H9 (cell line): ENCODE data around the gene OPHN1. TPM values are rescaled to one million over a fixed set of nuclear protein-coding genes. Genes with fewer than 3 reads are reported as not detected.

Experiments
- DNase-seq: peaks from one replicate; pipeline ENCODE4 v3.0.0-alpha.2; 2017
- H2AFZ ChIP-seq: one replicate; pipeline ENCODE4 v1.6.1; 2013; ENCODE audit warnings: mild to moderate bottlenecking, low read length, control low read depth, moderate library complexity
- H2AK5ac ChIP-seq: 2 replicates; pipeline ENCODE4 v1.6.1; 2013; ENCODE audit warnings: low read length, control low read depth, mixed read lengths; ENCODE audit not compliant: insufficient read length
- H2BK120ac ChIP-seq: one replicate; pipeline ENCODE4 v1.6.1; 2013; ENCODE audit warnings: low read depth, mild to moderate bottlenecking, low read length, control low read depth, inconsistent platforms; ENCODE audit not compliant: poor library complexity, severe bottlenecking
- H2BK12ac ChIP-seq: 2 replicates; pipeline ENCODE4 v1.6.1; 2013; ENCODE audit warnings: low read length, control low read depth, mixed read lengths, low read depth; ENCODE audit not compliant: insufficient read length
- H2BK15ac ChIP-seq: 2 replicates; pipeline ENCODE4 v1.6.1; 2013; ENCODE audit warnings: low read depth, low read length, control low read depth
- H2BK20ac ChIP-seq: one replicate; pipeline ENCODE4 v1.6.1; 2013; ENCODE audit warnings: low read depth, mild to moderate bottlenecking, low read length, control low read depth, inconsistent platforms; ENCODE audit not compliant: poor library complexity, severe bottlenecking
- H2BK5ac ChIP-seq: 2 replicates; pipeline ENCODE4 v1.6.1; 2013; ENCODE audit warnings: low read length, control low read depth, mixed read lengths; ENCODE audit not compliant: insufficient read length
- H3K14ac ChIP-seq: 2 replicates; pipeline ENCODE4 v1.6.1; 2013; ENCODE audit warnings: low read length, control low read depth; ENCODE audit not compliant: insufficient read depth
- H3K18ac ChIP-seq: 2 replicates; pipeline ENCODE4 v1.6.1; 2013; ENCODE audit warnings: low read depth, mild to moderate bottlenecking, mixed read lengths, low read length, control low read depth; ENCODE audit not compliant: insufficient read length
- H3K23ac ChIP-seq: 2 replicates; pipeline ENCODE4 v1.6.1; 2013; ENCODE audit warnings: low read length, control low read depth, mixed read lengths, low read depth; ENCODE audit not compliant: insufficient read length
- H3K23me2 ChIP-seq: 2 replicates; pipeline ENCODE4 v1.6.1; 2013; ENCODE audit warnings: low read depth, mild to moderate bottlenecking, mixed read lengths, low read length, control low read depth; ENCODE audit not compliant: insufficient read length, poor library complexity, severe bottlenecking
- H3K27ac ChIP-seq: 2 replicates; pipeline ENCODE4 v1.5.1; 2013; ENCODE audit warnings: low read length, control low read depth, mixed read lengths, low read depth; ENCODE audit not compliant: insufficient read length
- H3K27me3 ChIP-seq: 2 replicates; pipeline ENCODE4 v1.6.1; 2013; ENCODE audit warnings: low read length, control low read depth, inconsistent platforms; ENCODE audit not compliant: insufficient read depth
- H3K4ac ChIP-seq: 2 replicates; pipeline ENCODE4 v1.6.1; 2013; ENCODE audit warnings: low read depth, mild to moderate bottlenecking, control low read depth, inconsistent platforms, low read length, moderate library complexity
- H3K4me1 ChIP-seq: 2 replicates; pipeline ENCODE4 v1.6.1; 2013; ENCODE audit warnings: low read length, control low read depth, inconsistent platforms; ENCODE audit not compliant: insufficient read depth
- H3K4me2 ChIP-seq: 2 replicates; pipeline ENCODE4 v1.6.1; 2013; ENCODE audit warnings: low read length, control low read depth, mixed read lengths; ENCODE audit not compliant: insufficient read length, insufficient read depth
- H3K56ac ChIP-seq: 2 replicates; pipeline ENCODE4 v1.6.1; 2013; ENCODE audit warnings: low read depth, mild to moderate bottlenecking, mixed read lengths, low read length, control low read depth; ENCODE audit not compliant: insufficient read length
- H3K79me1 ChIP-seq: 2 replicates; pipeline ENCODE4 v1.6.1; 2013; ENCODE audit warnings: low read depth, mild to moderate bottlenecking, moderate library complexity, low read length, control low read depth, inconsistent platforms; ENCODE audit not compliant: insufficient read depth, poor library complexity, severe bottlenecking
- H3K79me2 ChIP-seq: 2 replicates; pipeline ENCODE4 v1.6.1; 2013; ENCODE audit warnings: low read length, control low read depth, inconsistent platforms; ENCODE audit not compliant: insufficient read depth
- H3K9ac ChIP-seq: 2 replicates; pipeline ENCODE4 v1.6.1; 2013; ENCODE audit warnings: low read length, control low read depth, mixed read lengths; ENCODE audit not compliant: insufficient read length; ENCODE audit errors: extremely low read depth
- H3K9me3 ChIP-seq: one replicate; pipeline ENCODE4 v1.6.1; 2013; ENCODE audit warnings: low read depth, low read length, inconsistent platforms; ENCODE audit not compliant: control insufficient read depth
- H3T11ph ChIP-seq: one replicate; pipeline ENCODE4 v1.6.1; 2013; ENCODE audit warnings: mild to moderate bottlenecking, low read length, control low read depth, inconsistent platforms
- H4K20me1 ChIP-seq: one replicate; pipeline ENCODE4 v1.6.1; 2013; ENCODE audit not compliant: control insufficient read depth, insufficient read length, insufficient read depth
- H4K5ac ChIP-seq: 2 replicates; pipeline ENCODE4 v1.6.1; 2013; ENCODE audit warnings: low read depth, mild to moderate bottlenecking, mixed read lengths, low read length, control low read depth; ENCODE audit not compliant: insufficient read length
- H4K8ac ChIP-seq: replicated peaks from 2 replicates; pipeline ENCODE4 v1.6.1; 2013; ENCODE audit warnings: low read length, control low read depth, mixed read lengths, low read depth; ENCODE audit not compliant: insufficient read length
- H4K91ac ChIP-seq: 2 replicates; pipeline ENCODE4 v1.6.1; 2013; ENCODE audit warnings: low read depth, mild to moderate bottlenecking, moderate library complexity, mixed read lengths, low read length, control low read depth; ENCODE audit not compliant: insufficient read length
- H3K27ac Mint-ChIP-seq, 3 experiments: 2 replicates in 2 of 3; 3 replicates in 1 of 3; pipeline ENCODE4 v1.8.0; 2020 to 2021; ENCODE audit warnings: mixed read lengths in 3 of 3, mild to moderate bottlenecking in 1 of 3, moderate library complexity in 1 of 3
- H3K27me3 Mint-ChIP-seq: 2 replicates; pipeline ENCODE4 v1.8.0; 2021; ENCODE audit warnings: low read depth, mild to moderate bottlenecking, moderate library complexity, mixed read lengths
- H3K36me3 Mint-ChIP-seq, 3 experiments: 2 replicates in 2 of 3; 3 replicates in 1 of 3; pipeline ENCODE4 v1.8.0; 2020 to 2021; ENCODE audit warnings: low read depth in 3 of 3, mixed read lengths in 3 of 3; ENCODE audit not compliant: insufficient read depth in 1 of 3
- H3K4me1 Mint-ChIP-seq, 2 experiments: 2 replicates each; pipeline ENCODE4 v1.8.0; 2020; ENCODE audit warnings: mixed read lengths in 2 of 2
- H3K4me3 Mint-ChIP-seq, 2 experiments: 2 replicates in 1 of 2; 3 replicates in 1 of 2; pipeline ENCODE4 v1.8.0; 2020 to 2021; ENCODE audit warnings: mild to moderate bottlenecking in 2 of 2, mixed read lengths in 2 of 2, moderate library complexity in 1 of 2
- H3K9me3 Mint-ChIP-seq, 2 experiments: 2 replicates in 1 of 2; 3 replicates in 1 of 2; pipeline ENCODE4 v1.8.0; 2020; ENCODE audit warnings: mild to moderate bottlenecking in 2 of 2, mixed read lengths in 2 of 2, moderate library complexity in 1 of 2
- WGBS: extraction: QIAGEN DNeasy Blood & Tissue Kit; methylation state at CpG from one replicate; pipeline ENCODE4 v1.1.7; 2013; ENCODE audit warnings: missing lambda C conversion rate, low lambda C conversion rate, mixed read lengths; ENCODE audit not compliant: insufficient read length; ENCODE audit errors: extremely low coverage; 5-methylcytosine and 5-hydroxymethylcytosine counted together
- total RNA-seq: library from RNA; stranded (reverse); gene quantifications from 2 replicates; pipeline ENCODE4 v1.2.1, GENCODE V29; 2021
- TF ChIP-seq, protein P1 (sequence below): fragments of 200-600 bp; sonication (generic); conservative IDR thresholded peaks from 3 replicates; pipeline ENCODE4 v1.8.0; 2021; ENCODE audit warnings: antibody characterized with exemption, mild to moderate bottlenecking

Gene OPHN1
- total RNA-seq, 1 experiment from 2014 or later: 1.5 TPM

DNA sequence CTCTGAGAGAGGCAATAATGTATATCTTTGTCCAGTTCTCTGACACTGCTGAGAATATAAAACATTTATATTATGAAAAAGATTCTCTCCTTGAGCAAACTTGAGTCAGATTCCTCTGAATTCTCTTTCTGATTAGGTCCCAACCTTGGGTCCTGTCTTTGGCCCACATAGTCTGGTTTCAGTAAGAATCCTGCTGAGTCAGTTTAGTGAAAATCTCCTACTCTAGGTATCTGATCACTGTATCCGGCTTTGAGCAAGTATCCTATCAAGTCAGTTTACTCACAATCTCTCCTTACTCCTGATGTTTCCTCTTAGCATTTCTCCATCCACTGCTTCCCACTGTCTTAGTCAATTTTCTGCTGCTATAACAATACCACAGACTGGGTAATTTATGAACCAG, 253.9 kb downstream of the OPHN1 start:
- no peak overlapping the region for H3K27ac ChIP-seq
- H3K79me1 ChIP-seq: no peaks in the 10 kb centered on the region
- H3K23ac ChIP-seq: no peak overlapping the region
- no peak overlapping the region for H2BK5ac ChIP-seq
- no peak overlapping the region for H2BK15ac ChIP-seq
- H3K56ac ChIP-seq: no peak overlapping the region
- H4K91ac ChIP-seq: no peak overlapping the region
- no peak overlapping the region for H2AK5ac ChIP-seq
- no peaks in the 10 kb centered on the region for H4K20me1 ChIP-seq
- Mint-ChIP-seq H3K27me3 (no peaks in the 10 kb centered on the region), H3K9me3 (peaks cover 44 to 53% of the 10 kb centered on the region in 2 experiments), H3K4me3 (no peak overlapping the region), H3K4me1 (no peaks in the 10 kb centered on the region), H3K27ac (no peak overlapping the region), H3K36me3 (peaks cover 0 to 8% (median 0%) of the 10 kb centered on the region in 3 experiments; a peak in 2 of 7 replicates)
- H3K79me2 ChIP-seq: no peaks in the 10 kb centered on the region
- WGBS: no CpG with 5 or more reads among the region's 1 CpG
- H3K4me1 ChIP-seq: no peaks in the 10 kb centered on the region
- H3T11ph ChIP-seq: no peak overlapping the region
- H2BK20ac ChIP-seq: no peak overlapping the region
- H2AFZ ChIP-seq: no peak overlapping the region
- no peak overlapping the region for H3K18ac ChIP-seq
- H3K9me3 ChIP-seq: peaks cover 10% of the 10 kb centered on the region
- H3K14ac ChIP-seq: no peak overlapping the region
- no peak overlapping the region for H3K9ac ChIP-seq
- H3K23me2 ChIP-seq: no peaks in the 10 kb centered on the region
- TF ChIP-seq, protein P1, sequence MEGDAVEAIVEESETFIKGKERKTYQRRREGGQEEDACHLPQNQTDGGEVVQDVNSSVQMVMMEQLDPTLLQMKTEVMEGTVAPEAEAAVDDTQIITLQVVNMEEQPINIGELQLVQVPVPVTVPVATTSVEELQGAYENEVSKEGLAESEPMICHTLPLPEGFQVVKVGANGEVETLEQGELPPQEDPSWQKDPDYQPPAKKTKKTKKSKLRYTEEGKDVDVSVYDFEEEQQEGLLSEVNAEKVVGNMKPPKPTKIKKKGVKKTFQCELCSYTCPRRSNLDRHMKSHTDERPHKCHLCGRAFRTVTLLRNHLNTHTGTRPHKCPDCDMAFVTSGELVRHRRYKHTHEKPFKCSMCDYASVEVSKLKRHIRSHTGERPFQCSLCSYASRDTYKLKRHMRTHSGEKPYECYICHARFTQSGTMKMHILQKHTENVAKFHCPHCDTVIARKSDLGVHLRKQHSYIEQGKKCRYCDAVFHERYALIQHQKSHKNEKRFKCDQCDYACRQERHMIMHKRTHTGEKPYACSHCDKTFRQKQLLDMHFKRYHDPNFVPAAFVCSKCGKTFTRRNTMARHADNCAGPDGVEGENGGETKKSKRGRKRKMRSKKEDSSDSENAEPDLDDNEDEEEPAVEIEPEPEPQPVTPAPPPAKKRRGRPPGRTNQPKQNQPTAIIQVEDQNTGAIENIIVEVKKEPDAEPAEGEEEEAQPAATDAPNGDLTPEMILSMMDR: no peak
- H3K4ac ChIP-seq: no peak overlapping the region
- H2BK120ac ChIP-seq: no peak overlapping the region
- H2BK12ac ChIP-seq: no peak overlapping the region
- no peak overlapping the region for H3K4me2 ChIP-seq
- no peaks in the 10 kb centered on the region for H3K27me3 ChIP-seq
- H4K5ac ChIP-seq: no peak overlapping the region
- no peak for DNase-seq
- no peak overlapping the region for H4K8ac ChIP-seq
